Measurements from ENCODE around the gene ZNF48.

ZNF48 gene

DNA sequence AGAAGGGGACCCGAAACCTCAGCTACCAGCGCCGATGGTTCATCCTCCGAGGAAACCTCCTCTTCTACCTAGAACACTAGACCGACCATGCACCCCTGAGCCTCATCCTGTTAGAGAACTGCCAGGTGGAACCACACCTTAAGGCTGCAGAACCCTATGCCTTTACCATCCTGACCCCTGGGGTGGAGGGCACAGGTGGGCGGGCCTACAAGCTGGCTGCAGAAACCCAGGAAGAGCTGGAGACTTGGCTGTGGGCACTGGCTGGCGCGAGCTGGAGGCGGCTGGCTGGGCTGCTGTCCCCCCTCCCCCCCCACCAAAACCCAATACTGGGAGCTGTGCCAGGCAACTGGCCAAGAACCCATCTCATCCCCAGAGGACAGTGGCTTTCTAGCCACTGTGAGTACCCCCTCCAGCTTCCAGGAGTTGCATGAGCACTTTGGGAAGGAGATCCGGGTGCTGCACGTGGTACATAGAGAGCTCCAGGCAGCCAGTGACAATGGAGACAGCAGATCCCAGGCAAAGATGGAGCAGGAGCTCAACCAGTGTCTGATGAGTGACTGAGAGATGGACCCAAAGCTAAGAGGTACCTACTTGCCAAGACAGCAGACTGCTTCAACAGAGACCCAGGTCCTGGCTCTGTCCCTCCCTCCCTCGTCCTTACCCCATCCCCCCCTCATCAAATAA is 38.7 kb upstream of the ZNF48 start (continued):
- TF ChIP-seq, protein P1, sequence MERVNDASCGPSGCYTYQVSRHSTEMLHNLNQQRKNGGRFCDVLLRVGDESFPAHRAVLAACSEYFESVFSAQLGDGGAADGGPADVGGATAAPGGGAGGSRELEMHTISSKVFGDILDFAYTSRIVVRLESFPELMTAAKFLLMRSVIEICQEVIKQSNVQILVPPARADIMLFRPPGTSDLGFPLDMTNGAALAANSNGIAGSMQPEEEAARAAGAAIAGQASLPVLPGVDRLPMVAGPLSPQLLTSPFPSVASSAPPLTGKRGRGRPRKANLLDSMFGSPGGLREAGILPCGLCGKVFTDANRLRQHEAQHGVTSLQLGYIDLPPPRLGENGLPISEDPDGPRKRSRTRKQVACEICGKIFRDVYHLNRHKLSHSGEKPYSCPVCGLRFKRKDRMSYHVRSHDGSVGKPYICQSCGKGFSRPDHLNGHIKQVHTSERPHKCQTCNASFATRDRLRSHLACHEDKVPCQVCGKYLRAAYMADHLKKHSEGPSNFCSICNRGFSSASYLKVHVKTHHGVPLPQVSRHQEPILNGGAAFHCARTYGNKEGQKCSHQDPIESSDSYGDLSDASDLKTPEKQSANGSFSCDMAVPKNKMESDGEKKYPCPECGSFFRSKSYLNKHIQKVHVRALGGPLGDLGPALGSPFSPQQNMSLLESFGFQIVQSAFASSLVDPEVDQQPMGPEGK (CRISPR knock-in tag; IDR thresholded peaks at IDR 0.05; ENCODE audit: borderline replicate concordance): no peak

DNA sequence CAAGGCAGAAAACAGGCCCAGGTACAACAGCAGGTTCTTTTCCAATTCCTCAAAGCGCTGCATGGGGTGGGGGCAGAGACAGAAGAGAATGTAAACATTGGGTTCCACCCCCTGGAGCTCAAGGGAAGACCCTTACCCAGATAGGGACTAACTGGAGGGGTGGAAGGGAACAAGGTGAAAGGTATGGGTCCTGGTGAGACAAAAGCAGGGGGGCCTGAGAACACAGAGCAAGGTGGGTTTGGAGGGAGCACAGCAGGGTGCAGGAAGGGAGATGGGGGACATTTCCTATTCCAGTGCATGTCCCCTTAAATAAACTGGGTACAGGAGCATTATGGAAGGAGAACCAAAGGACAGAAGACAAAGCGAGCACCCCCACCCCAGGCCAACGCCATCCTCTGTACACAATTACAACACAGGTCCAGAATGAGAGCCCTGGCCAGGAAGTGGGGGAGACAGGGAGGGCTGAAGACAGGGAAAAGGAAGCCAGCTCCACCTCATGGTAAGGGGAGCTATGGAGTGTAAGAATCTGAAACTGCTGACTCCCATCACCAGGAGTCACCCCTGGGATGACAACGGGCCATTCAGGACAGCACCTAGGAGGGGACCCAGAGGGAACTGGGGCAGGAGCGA is 38.0 kb upstream of the ZNF48 start:
- no peak for ATAC-seq
- TF ChIP-seq ZNF8 (CRISPR knock-in tag; IDR thresholded peaks at IDR 0.05): no peak

DNA sequence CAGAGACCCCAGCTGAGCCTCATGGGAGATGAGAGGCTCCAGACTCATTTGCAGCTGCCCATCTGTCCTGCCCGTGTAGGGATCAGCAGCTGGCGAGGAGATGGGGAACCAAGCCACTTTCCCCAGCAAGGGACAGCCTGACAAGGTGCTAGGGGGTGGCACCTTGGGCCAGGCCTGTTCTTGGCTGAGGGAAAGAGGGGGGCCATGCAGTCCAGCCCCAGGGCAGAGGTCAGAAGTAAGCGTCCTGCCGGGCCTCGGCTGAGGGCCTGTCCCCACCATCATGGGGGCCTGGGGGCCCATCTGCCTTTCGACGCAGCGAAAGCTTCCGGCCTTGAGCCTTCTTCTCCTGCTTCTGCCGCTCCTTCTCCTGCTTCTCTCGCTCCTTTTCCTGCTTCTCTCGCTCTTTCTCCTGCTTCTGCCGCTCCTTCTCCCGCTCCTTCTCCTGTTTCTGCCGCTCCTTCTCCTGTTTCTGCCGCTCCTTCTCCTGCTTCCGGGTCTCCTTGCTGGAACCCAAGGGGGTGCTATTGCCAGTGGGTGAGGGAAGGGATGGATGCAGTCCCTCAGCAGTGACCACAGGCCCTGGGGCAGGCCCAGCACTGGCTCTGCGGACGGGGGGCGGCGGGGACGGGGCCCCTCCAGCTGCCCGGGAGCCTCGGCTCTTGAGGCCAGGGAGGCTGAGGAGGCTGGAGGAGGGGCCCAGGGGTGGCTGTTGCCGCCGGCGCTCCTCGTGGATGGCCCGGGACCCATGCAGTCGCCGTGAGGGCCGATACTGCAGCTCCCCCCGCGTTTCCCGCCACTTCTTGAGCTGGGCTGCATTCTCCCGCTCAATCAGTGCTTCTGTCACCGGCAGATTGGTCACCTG is 37.3 kb upstream of the ZNF48 start:
- ATAC-seq: no peak
- TF ChIP-seq ZNF8 (CRISPR knock-in tag; IDR thresholded peaks at IDR 0.05): no peak

DNA sequence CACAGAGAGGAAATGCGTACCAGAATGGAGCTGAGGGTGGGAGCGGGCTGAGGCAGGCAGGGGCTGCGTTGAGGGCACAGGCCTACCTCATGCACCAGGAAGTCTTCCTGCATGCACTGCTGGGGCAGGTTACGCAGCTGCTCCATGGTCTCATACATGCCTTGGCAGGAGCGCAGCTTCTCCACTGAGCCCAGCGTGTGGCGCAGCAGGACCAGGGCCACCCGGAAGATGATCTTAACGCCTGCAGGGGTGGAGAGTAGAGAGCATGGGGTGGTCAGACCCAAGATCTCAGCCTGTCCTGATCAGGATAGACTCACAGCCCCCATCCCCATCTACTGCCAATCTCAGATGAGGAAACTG is 36.7 kb upstream of the ZNF48 start:
- ATAC-seq: no peak
- TF ChIP-seq ZNF70 (CRISPR knock-in tag; IDR thresholded peaks at IDR 0.05) (no peak), TOX (CRISPR knock-in tag; IDR thresholded peaks at IDR 0.05; ENCODE audit: borderline replicate concordance) (no peak), PPARA (CRISPR knock-in tag; IDR thresholded peaks at IDR 0.05; ENCODE audit: borderline replicate concordance) (no peak), ESRRG (CRISPR knock-in tag; IDR thresholded peaks at IDR 0.05) (no peak), ZNF8 (CRISPR knock-in tag; IDR thresholded peaks at IDR 0.05) (no peak), SNAI2 (CRISPR knock-in tag; IDR thresholded peaks at IDR 0.05) (no peak), ZFP30 (CRISPR knock-in tag; IDR thresholded peaks at IDR 0.05) (no peak), ZC3H10 (CRISPR knock-in tag; IDR thresholded peaks at IDR 0.05) (no peak), ZNF565 (CRISPR knock-in tag; conservative IDR thresholded peaks at IDR 0.05; ENCODE audit: low read depth) (no peak), RARB (CRISPR knock-in tag; IDR thresholded peaks at IDR 0.05) (no peak), POU6F1 (CRISPR knock-in tag; IDR thresholded peaks at IDR 0.05; ENCODE audit: borderline replicate concordance, low read depth) (no peak)
- TF ChIP-seq, protein P2, sequence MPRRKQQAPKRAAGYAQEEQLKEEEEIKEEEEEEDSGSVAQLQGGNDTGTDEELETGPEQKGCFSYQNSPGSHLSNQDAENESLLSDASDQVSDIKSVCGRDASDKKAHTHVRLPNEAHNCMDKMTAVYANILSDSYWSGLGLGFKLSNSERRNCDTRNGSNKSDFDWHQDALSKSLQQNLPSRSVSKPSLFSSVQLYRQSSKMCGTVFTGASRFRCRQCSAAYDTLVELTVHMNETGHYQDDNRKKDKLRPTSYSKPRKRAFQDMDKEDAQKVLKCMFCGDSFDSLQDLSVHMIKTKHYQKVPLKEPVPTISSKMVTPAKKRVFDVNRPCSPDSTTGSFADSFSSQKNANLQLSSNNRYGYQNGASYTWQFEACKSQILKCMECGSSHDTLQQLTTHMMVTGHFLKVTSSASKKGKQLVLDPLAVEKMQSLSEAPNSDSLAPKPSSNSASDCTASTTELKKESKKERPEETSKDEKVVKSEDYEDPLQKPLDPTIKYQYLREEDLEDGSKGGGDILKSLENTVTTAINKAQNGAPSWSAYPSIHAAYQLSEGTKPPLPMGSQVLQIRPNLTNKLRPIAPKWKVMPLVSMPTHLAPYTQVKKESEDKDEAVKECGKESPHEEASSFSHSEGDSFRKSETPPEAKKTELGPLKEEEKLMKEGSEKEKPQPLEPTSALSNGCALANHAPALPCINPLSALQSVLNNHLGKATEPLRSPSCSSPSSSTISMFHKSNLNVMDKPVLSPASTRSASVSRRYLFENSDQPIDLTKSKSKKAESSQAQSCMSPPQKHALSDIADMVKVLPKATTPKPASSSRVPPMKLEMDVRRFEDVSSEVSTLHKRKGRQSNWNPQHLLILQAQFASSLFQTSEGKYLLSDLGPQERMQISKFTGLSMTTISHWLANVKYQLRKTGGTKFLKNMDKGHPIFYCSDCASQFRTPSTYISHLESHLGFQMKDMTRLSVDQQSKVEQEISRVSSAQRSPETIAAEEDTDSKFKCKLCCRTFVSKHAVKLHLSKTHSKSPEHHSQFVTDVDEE (CRISPR knock-in tag; IDR thresholded peaks at IDR 0.05): no peak

GRCh38 chr16:30358990-30359870 is 36.0 kb upstream of the ZNF48 start:
- ATAC-seq: no peak
- TF ChIP-seq SNAI2 (CRISPR knock-in tag; IDR thresholded peaks at IDR 0.05): no peak
- TF ChIP-seq, protein P3, sequence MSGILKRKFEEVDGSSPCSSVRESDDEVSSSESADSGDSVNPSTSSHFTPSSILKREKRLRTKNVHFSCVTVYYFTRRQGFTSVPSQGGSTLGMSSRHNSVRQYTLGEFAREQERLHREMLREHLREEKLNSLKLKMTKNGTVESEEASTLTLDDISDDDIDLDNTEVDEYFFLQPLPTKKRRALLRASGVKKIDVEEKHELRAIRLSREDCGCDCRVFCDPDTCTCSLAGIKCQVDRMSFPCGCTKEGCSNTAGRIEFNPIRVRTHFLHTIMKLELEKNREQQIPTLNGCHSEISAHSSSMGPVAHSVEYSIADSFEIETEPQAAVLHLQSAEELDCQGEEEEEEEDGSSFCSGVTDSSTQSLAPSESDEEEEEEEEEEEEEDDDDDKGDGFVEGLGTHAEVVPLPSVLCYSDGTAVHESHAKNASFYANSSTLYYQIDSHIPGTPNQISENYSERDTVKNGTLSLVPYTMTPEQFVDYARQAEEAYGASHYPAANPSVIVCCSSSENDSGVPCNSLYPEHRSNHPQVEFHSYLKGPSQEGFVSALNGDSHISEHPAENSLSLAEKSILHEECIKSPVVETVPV (CRISPR knock-in tag; IDR thresholded peaks at IDR 0.05): no peak
- TF ChIP-seq ZNF8 (CRISPR knock-in tag; IDR thresholded peaks at IDR 0.05): no peak
- no peak for TF ChIP-seq ZC3H10 (CRISPR knock-in tag; IDR thresholded peaks at IDR 0.05)
- TF ChIP-seq ARNTL (CRISPR knock-in tag; IDR thresholded peaks at IDR 0.05; ENCODE audit: borderline replicate concordance, low read depth): no peak
- no peak for TF ChIP-seq TOX (CRISPR knock-in tag; IDR thresholded peaks at IDR 0.05; ENCODE audit: borderline replicate concordance)

Measured in SK-N-SH treated with all-trans-retinoic acid at 6 μM for 48 hours (cell line).